HFF-Myc (cell line): ENCODE measurements around the gene GRK4.

Experiments used
- DNase-seq: peaks from one replicate; pipeline ENCODE4 v3.0.0-alpha.2; 2011; ENCODE audit warnings: low read depth; ENCODE audit errors: extremely low read depth
- H3K4me3 ChIP-seq: replicated peaks from 2 replicates; pipeline ENCODE4 v1.5.1; 2011; ENCODE audit warnings: low read depth, mild to moderate bottlenecking, control low read depth, low read length
- TF ChIP-seq, protein P1 (sequence below): IDR thresholded peaks from 2 replicates; pipeline ENCODE4 v1.5.1; 2012; ENCODE audit warnings: mild to moderate bottlenecking, low read depth, low read length, control low read depth; ENCODE audit errors: missing control alignments

The GRK4 gene

GRCh38 chr4:3010998-3011397, 47.6 kb downstream of the GRK4 start:
- TF ChIP-seq, protein P1, sequence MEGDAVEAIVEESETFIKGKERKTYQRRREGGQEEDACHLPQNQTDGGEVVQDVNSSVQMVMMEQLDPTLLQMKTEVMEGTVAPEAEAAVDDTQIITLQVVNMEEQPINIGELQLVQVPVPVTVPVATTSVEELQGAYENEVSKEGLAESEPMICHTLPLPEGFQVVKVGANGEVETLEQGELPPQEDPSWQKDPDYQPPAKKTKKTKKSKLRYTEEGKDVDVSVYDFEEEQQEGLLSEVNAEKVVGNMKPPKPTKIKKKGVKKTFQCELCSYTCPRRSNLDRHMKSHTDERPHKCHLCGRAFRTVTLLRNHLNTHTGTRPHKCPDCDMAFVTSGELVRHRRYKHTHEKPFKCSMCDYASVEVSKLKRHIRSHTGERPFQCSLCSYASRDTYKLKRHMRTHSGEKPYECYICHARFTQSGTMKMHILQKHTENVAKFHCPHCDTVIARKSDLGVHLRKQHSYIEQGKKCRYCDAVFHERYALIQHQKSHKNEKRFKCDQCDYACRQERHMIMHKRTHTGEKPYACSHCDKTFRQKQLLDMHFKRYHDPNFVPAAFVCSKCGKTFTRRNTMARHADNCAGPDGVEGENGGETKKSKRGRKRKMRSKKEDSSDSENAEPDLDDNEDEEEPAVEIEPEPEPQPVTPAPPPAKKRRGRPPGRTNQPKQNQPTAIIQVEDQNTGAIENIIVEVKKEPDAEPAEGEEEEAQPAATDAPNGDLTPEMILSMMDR: no peak
- peak; percentile 57 for DNase-seq
- no peak overlapping the region for H3K4me3 ChIP-seq

DNA sequence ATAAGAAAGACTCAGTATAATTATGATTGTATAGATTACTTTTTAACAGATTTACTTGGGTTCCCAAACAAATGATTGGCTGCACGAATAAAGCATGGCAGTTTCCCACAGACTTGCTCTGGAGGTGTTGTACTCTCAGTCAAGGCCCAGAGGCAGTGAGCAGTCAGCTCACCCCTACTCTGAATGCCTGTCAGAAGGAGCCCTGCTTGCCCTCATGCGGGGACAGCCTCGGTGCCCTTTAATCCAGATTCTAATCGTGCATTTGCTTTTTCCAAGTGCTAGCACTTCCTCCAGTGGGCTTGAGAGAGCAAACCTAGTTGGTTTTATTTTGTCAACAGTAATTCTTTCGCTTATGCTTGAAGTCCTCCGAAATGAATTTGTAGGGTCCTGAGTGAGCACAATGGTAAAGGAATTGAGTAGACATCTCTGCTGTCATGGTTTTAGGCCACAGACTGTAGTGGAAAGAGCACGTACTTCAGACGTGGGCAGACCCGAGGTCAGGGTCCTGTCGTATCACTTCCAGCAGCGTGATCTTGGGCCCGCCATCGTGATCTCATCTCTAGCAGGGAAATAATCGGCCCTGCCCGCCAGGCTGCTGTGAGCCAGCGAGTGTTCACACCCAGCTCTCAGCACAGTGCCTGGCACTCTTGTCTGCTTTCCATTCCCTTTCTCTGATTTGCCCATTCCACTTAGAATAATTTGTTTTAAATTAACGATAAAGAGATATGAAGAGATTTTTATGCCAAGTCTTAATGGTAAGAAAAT, 48.3 kb downstream of the GRK4 start:
- TF ChIP-seq, protein P1: no peak
- H3K4me3 ChIP-seq: no peak overlapping the region
- DNase-seq: no peak

GRCh38 chr4:3013323-3013722, 50.0 kb downstream of the GRK4 start:
- H3K4me3 ChIP-seq: no peak overlapping the region
- TF ChIP-seq, protein P1: no peak
- DNase-seq: no peak

DNA sequence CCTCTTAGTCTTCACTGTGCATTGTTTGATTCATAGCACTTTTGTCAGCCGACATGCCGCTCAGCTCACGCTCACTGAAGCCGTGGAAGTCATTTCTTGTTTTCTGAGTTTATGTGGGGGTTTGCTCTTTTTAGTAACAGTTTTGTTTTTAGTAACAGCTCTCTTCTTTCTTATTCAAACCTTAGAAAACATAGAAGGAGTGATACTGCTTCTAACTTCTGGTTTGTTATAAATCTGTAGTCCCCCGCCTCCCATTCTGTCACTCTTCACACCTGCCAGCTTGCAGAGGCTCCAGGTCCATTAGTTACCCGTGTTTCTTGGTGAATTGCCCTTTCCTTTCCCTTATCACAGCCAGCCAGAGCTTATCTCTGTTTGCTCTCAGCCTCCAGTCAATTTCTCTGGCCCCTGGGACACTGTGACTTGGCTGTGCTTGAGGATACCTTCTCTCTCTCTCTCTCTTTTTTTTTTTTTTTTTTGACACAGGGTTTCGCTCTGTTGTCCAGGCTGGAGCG, 50.5 kb downstream of the GRK4 start:
- no peak for DNase-seq
- no peak overlapping the region for H3K4me3 ChIP-seq
- TF ChIP-seq, protein P1: no peak

DNA sequence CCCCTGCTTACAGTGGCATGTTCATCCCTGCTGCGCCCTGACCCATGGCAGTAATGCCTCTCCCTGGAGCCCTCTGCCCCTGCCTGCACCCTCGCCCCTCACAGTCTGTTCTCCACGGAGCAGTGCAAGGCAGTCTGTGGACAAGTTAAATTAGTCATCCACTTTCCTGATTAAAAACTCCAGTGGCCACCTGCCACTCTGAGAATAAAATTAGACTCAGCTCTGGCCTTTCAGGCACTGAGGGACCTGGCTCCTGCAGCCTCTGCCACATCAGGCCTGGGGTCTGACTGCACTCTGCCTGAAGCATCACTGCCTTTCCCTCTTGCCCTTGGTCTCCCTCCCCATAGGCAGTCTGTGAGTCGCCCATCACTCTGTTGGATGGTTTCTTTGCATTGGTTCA, 53.6 kb downstream of the GRK4 start:
- no peak for DNase-seq
- H3K4me3 ChIP-seq: no peak overlapping the region
- TF ChIP-seq, protein P1: no peak

DNA sequence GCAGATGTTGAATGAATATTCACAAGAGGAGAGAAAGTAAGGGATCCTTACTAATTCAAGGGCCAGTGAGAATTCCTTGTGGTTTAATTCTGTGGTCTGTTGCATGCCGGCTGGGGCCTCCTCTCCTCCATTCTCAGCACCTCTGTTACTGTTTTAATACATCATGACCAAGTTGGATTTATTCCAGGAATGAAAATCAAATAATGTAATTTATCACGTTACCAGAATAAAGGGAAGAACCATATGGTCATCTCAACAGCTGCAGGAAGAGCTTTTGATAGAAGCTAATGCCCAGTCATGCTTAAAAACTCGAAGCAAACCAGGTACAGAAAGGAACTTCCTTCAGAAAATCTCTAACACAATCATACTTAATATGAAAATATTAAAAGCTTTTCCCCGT, 54.1 kb downstream of the GRK4 start:
- TF ChIP-seq, protein P1: no peak
- H3K4me3 ChIP-seq: no peak overlapping the region
- DNase-seq: no peak
